Upper lobe of right lung (tissue), 1 donor: ENCODE measurements around the gene KATNB1. TPM values are rescaled to one million over a fixed set of nuclear protein-coding genes. Genes with fewer than 3 reads are reported as not detected.

Source experiments
- ATAC-seq: fragments of 200-7000 bp; cut with Tn5 transposase; one replicate; pipeline ENCODE4 v1.9.1; 2020; ENCODE audit warnings: mild to moderate bottlenecking, moderate library complexity
- DNase-seq: peaks from one replicate; pipeline ENCODE4 v3.0.0-alpha.2; 2020
- H3K27ac ChIP-seq: fragments of 200-600 bp; one replicate; pipeline ENCODE4 v1.8.0; 2022
- H3K27me3 ChIP-seq: fragments of 200-600 bp; one replicate; pipeline ENCODE4 v1.8.0; 2022; ENCODE audit warnings: mild to moderate bottlenecking
- H3K36me3 ChIP-seq: fragments of 200-600 bp; one replicate; pipeline ENCODE4 v1.8.0; 2022
- H3K4me1 ChIP-seq: fragments of 200-600 bp; one replicate; pipeline ENCODE4 v1.8.0; 2022
- H3K4me3 ChIP-seq: fragments of 200-600 bp; one replicate; pipeline ENCODE4 v1.8.0; 2022; ENCODE audit warnings: mild to moderate bottlenecking
- H3K9me3 ChIP-seq: fragments of 200-600 bp; one replicate; pipeline ENCODE4 v1.8.0; 2022
- intact Hi-C: fragments of 100-400 bp; cut with DNase I; formaldehyde crosslinking; loops from one replicate; pipeline ENCODE4 v1.11.0; 2022
- total RNA-seq: library from RNA; stranded (reverse); fragmentation: NEBNext Ultra II Directional; extraction: Animal tissue kit (Norgen Biotek cat#: 25700); gene quantifications from one replicate; pipeline ENCODE4 v1.2.1, GENCODE V29; 2021
- TF ChIP-seq, protein P1 (sequence below): fragments of 200-600 bp; IDR thresholded peaks from one replicate; pipeline ENCODE4 v1.8.0; 2022; ENCODE audit warnings: antibody characterized with exemption
- donor health status: DM: no; HTN: yes; CAD: no; lungs with severe emphysema.

The KATNB1 gene
- total RNA-seq, 1 donor from 2014 or later, result 16.6 TPM

GRCh38 chr16:57800200-57801097, 64.9 kb downstream of the KATNB1 start:
- no peak for ATAC-seq
- no peak for DNase-seq
- Histone ChIP-seq H3K4me3 (peak overlapping the region; percentile 68), H3K27me3 (no peaks in the 10 kb centered on the region), H3K4me1 (peaks cover 64% of the 10 kb centered on the region), H3K27ac (peak overlapping the region; percentile 92), H3K36me3 (peaks cover 15% of the 10 kb centered on the region), H3K9me3 (no peaks in the 10 kb centered on the region)
- intact Hi-C loops, result no loop called here
- TF ChIP-seq, protein P1, sequence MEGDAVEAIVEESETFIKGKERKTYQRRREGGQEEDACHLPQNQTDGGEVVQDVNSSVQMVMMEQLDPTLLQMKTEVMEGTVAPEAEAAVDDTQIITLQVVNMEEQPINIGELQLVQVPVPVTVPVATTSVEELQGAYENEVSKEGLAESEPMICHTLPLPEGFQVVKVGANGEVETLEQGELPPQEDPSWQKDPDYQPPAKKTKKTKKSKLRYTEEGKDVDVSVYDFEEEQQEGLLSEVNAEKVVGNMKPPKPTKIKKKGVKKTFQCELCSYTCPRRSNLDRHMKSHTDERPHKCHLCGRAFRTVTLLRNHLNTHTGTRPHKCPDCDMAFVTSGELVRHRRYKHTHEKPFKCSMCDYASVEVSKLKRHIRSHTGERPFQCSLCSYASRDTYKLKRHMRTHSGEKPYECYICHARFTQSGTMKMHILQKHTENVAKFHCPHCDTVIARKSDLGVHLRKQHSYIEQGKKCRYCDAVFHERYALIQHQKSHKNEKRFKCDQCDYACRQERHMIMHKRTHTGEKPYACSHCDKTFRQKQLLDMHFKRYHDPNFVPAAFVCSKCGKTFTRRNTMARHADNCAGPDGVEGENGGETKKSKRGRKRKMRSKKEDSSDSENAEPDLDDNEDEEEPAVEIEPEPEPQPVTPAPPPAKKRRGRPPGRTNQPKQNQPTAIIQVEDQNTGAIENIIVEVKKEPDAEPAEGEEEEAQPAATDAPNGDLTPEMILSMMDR, result no peak

- DNase-seq (no peak), ATAC-seq (peak; percentile 11)
- intact Hi-C loops, result no loop called here
- TF ChIP-seq, protein P1, result no peak
- Histone ChIP-seq H3K27me3 (no peaks in the 10 kb centered on the region), H3K4me3 (peak overlapping the region; percentile 68), H3K36me3 (peaks cover 15% of the 10 kb centered on the region), H3K9me3 (no peaks in the 10 kb centered on the region), H3K4me1 (peaks cover 56% of the 10 kb centered on the region), H3K27ac (peak overlapping the region; percentile 92)
These were observed 65.7 kb downstream of the KATNB1 start for GRCh38 chr16:57801098-57801808.

- intact Hi-C loops, result no loop called here
- TF ChIP-seq, protein P1, result no peak
- H3K4me3 ChIP-seq, result peak overlapping the region; percentile 68
- DNase-seq, result peak; percentile 81
- no peaks in the 10 kb centered on the region for H3K27me3 ChIP-seq
- H3K4me1 ChIP-seq, result peaks cover 55% of the 10 kb centered on the region
- peak overlapping the region; percentile 92 for H3K27ac ChIP-seq
- H3K36me3 ChIP-seq, result peaks cover 9% of the 10 kb centered on the region
- peak; percentile 35 for ATAC-seq
- no peaks in the 10 kb centered on the region for H3K9me3 ChIP-seq
These were observed 66.3 kb downstream of the KATNB1 start for GRCh38 chr16:57801809-57802340.

- peak within 1 kb of the TSS; percentile 92 for H3K27ac ChIP-seq
- H3K27me3 ChIP-seq, result no peaks in the 10 kb centered on the region
- peak; percentile 60 for ATAC-seq
- H3K4me3 ChIP-seq, result peak within 1 kb of the TSS; percentile 68
- H3K9me3 ChIP-seq, result no peaks in the 10 kb centered on the region
- peak; percentile 91 for DNase-seq
- intact Hi-C loops, result no loop called here
- peaks cover 3% of the 10 kb centered on the region for H3K36me3 ChIP-seq
- TF ChIP-seq, protein P1, result peak; percentile 6
- H3K4me1 ChIP-seq, result peaks cover 60% of the 10 kb centered on the region
These were observed 67.0 kb downstream of the KATNB1 start, which contains the start of gene KIFC3 for GRCh38 chr16:57802341-57803133. KIFC3 (minus strand) TSS chr16:57802491; CDS start chr16:57798243, 4,248 bp downstream.
